Inferior parietal cortex (tissue), 1 donor: ENCODE results near the gene SLC36A4.
"Not testable (repeated sequence)": the region's sequence is repeated elsewhere in the genome, so short reads cannot be mapped to it uniquely, and the experiment has no call there.

Experiments
- DNase-seq: peaks from one replicate; pipeline ENCODE4 v3.0.0-alpha.2; 2016; ENCODE audit errors: extremely low spot score

The SLC36A4 gene

GRCh38 chr11:93122535-93123235 lies 75.1 kb downstream of the SLC36A4 start:
- no peak for DNase-seq

DNA sequence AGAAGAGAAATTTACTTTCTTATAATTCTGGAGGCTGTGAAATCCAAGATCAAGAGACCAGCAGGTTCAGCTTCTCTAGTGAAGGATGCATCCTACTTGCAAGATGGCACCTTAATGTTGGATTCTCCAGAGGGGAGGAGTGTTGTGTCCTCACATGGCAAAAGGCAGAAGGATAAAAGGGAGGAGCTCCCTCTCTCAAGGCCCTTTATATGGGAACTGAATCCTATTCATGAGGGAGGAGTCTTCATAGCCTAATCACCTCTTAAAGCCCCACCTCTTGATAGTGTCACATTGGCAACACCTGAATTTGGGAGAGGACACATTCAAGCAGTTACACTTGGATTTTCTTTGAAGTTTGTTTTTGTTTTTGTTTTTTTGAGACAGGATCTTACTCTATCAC lies 79.5 kb downstream of the SLC36A4 start:
- no peak for DNase-seq

GRCh38 chr11:93117565-93117964 lies 80.2 kb downstream of the SLC36A4 start:
- no peak for DNase-seq

DNA sequence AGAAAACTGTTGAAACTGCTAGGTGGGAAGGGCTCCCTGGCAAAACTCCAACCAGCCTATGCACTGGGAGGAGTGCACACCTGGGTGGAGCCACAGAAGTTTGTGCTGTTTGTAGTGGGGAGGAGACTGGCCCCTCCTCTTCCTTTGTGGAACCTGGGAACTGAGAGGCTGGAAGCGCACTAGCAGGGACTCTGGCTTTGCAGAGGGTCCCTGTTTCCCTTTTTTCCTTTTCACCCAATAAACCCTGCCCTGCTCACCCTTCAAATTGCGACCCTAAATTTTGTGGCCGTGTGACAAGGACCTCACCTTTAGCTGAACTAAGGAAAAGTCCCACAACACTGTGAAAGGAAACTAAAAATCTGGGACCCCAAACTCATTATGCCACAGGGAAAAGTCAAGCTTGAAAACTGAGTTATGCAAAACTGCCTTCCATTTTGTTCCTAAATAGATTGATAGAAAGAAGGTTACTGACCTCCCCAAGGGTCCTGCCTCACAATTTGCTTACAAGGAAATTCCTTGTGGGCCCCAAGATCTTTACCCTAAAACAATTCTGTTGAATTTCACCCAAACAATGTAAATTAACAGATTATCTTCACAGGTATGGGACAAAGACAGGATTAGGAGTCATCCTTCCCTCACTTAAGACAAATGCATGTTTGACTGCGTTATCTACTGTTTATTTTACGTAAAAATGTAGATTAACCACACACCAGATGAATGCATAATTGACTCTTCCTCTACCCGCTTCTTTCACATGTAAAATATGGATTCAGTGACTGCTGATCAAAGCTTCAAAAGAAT lies 81.0 kb downstream of the SLC36A4 start:
- no peak for DNase-seq

GRCh38 chr11:93114304-93114703 lies 83.5 kb downstream of the SLC36A4 start:
- no peak for DNase-seq

GRCh38 chr11:93113824-93114223 lies 84.0 kb downstream of the SLC36A4 start:
- no peak for DNase-seq

GRCh38 chr11:93111147-93111546 lies 86.6 kb downstream of the SLC36A4 start:
- not testable (repeated sequence) for DNase-seq

DNA sequence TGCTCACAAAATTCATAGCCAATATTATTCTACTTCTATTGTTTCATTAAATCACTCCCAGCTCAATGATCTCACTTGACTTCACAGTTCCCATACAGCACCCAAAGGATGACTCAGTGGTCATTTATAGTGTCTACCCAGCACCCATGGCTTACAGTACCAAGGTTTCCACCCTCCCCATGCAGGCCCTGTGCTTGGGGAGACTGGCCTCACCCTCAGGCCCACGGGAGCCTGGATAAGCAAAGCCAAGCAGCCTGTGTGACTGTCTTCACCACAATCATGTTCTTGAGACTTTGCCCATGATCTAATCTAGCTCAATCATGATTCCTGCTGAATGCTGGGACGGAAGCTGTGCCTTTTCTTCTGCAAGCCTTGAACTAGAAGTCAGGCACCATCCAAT lies 97.6 kb downstream of the SLC36A4 start:
- no peak for DNase-seq

DNA sequence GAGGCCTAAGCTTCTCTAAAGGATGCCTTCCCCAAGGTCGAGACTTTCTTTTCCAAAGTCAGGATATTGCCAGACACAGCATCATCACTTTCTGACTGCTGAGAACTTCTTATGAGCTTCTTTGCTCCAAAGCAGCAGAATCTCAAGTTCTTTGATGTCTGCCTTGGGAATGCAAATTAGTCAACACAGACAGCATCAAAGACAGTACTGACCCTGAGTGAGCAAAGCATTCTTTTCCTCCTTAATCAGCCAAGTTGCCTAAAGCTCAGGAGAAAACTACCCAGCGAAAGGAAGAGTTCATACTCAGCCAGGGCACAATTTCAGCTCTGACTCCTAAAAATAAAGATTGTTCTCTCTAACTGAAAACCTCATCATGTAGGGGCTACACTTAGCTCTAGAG lies 98.0 kb downstream of the SLC36A4 start:
- DNase-seq, result no peak
